ENCODE data around the gene FRMD4A.

The FRMD4A gene

GRCh38 chr10:13853854-13854253 is 476.9 kb downstream of the FRMD4A start:
- Histone ChIP-seq H3K36me3 (ENCODE audit: control insufficient read depth in 5 of 5, insufficient read depth in 5 of 5, low read length in 5 of 5) (peaks cover 11 to 36% (median 18%) of the 10 kb centered on the region in 5 donors), H3K27ac (ENCODE audit: low read depth, low read length) (peak overlapping the region; percentile 81), H3K4me3 (ENCODE audit: low read depth in 1 of 5, low read length in 5 of 5) (peak overlapping the region in 1 of 5 donors; percentile 6)

GRCh38 chr10:13852872-13853271 is 477.9 kb downstream of the FRMD4A start:
- Histone ChIP-seq H3K27ac (ENCODE audit: low read depth, low read length) (peak overlapping the region; percentile 81), H3K9ac (ENCODE audit: low read length in 5 of 5) (peak overlapping the region in 1 of 5 donors; percentile 6), H3K9me3 (ENCODE audit: control insufficient read depth in 5 of 5, low read length in 5 of 5) (no peaks in the 10 kb centered on the region), H3K4me1 (ENCODE audit: control insufficient read depth in 5 of 5, insufficient read depth in 5 of 5, low read length in 5 of 5) (peaks cover 8 to 46% (median 35%) of the 10 kb centered on the region in 5 donors), H3K27me3 (ENCODE audit: control insufficient read depth in 5 of 5, insufficient read depth in 4 of 5, low read length in 5 of 5) (no peaks in the 10 kb centered on the region), H3K4me3 (ENCODE audit: low read depth in 1 of 5, low read length in 5 of 5) (peak overlapping the region in 1 of 5 donors; percentile 2), H3K36me3 (ENCODE audit: control insufficient read depth in 5 of 5, insufficient read depth in 5 of 5, low read length in 5 of 5) (peaks cover 12 to 34% (median 17%) of the 10 kb centered on the region in 5 donors)

More at GRCh38 chr10:13853854-13854253, 476.9 kb downstream of the FRMD4A start:
- H3K9me3 ChIP-seq (ENCODE audit: control insufficient read depth in 5 of 5, low read length in 5 of 5) = no peaks in the 10 kb centered on the region
- peaks cover 4 to 42% (median 32%) of the 10 kb centered on the region in 5 donors for H3K4me1 ChIP-seq (ENCODE audit: control insufficient read depth in 5 of 5, insufficient read depth in 5 of 5, low read length in 5 of 5)
- no peak overlapping the region for H3K9ac ChIP-seq (ENCODE audit: low read length in 5 of 5)
- H3K27me3 ChIP-seq (ENCODE audit: control insufficient read depth in 5 of 5, insufficient read depth in 4 of 5, low read length in 5 of 5) = no peaks in the 10 kb centered on the region

- Histone ChIP-seq H3K4me1 (ENCODE audit: control insufficient read depth in 5 of 5, insufficient read depth in 5 of 5, low read length in 5 of 5) (peaks cover 12 to 53% (median 45%) of the 10 kb centered on the region in 5 donors), H3K9ac (ENCODE audit: low read length in 5 of 5) (peak overlapping the region in 1 of 5 donors; percentile 29), H3K27ac (ENCODE audit: low read depth, low read length) (peak overlapping the region; percentile 81)
These were observed 478.8 kb downstream of the FRMD4A start for GRCh38 chr10:13851906-13852305.

GRCh38 chr10:13848520-13849445 is 481.9 kb downstream of the FRMD4A start:
- Histone ChIP-seq H3K9me3 (ENCODE audit: control insufficient read depth in 5 of 5, low read length in 5 of 5) (no peaks in the 10 kb centered on the region), H3K27ac (ENCODE audit: low read depth, low read length) (peak overlapping the region; percentile 57), H3K9ac (ENCODE audit: low read length in 5 of 5) (no peak overlapping the region), H3K36me3 (ENCODE audit: control insufficient read depth in 5 of 5, insufficient read depth in 5 of 5, low read length in 5 of 5) (peaks cover 0 to 19% (median 8%) of the 10 kb centered on the region in 5 donors), H3K4me1 (ENCODE audit: control insufficient read depth in 5 of 5, insufficient read depth in 5 of 5, low read length in 5 of 5) (peaks cover 14 to 66% (median 51%) of the 10 kb centered on the region in 5 donors), H3K27me3 (ENCODE audit: control insufficient read depth in 5 of 5, insufficient read depth in 4 of 5, low read length in 5 of 5) (no peaks in the 10 kb centered on the region), H3K4me3 (ENCODE audit: low read depth in 1 of 5, low read length in 5 of 5) (no peak overlapping the region)

More at GRCh38 chr10:13851906-13852305, 478.8 kb downstream of the FRMD4A start:
- Histone ChIP-seq H3K27me3 (ENCODE audit: control insufficient read depth in 5 of 5, insufficient read depth in 4 of 5, low read length in 5 of 5) (no peaks in the 10 kb centered on the region), H3K36me3 (ENCODE audit: control insufficient read depth in 5 of 5, insufficient read depth in 5 of 5, low read length in 5 of 5) (peaks cover 4 to 31% (median 12%) of the 10 kb centered on the region in 5 donors), H3K4me3 (ENCODE audit: low read depth in 1 of 5, low read length in 5 of 5) (no peak overlapping the region), H3K9me3 (ENCODE audit: control insufficient read depth in 5 of 5, low read length in 5 of 5) (no peaks in the 10 kb centered on the region)

GRCh38 chr10:13847201-13847631 is 483.5 kb downstream of the FRMD4A start:
- Histone ChIP-seq H3K27me3 (ENCODE audit: control insufficient read depth in 5 of 5, insufficient read depth in 4 of 5, low read length in 5 of 5) (no peaks in the 10 kb centered on the region), H3K9ac (ENCODE audit: low read length in 5 of 5) (no peak overlapping the region), H3K36me3 (ENCODE audit: control insufficient read depth in 5 of 5, insufficient read depth in 5 of 5, low read length in 5 of 5) (peaks cover 0 to 19% (median 8%) of the 10 kb centered on the region in 5 donors), H3K4me3 (ENCODE audit: low read depth in 1 of 5, low read length in 5 of 5) (no peak overlapping the region), H3K4me1 (ENCODE audit: control insufficient read depth in 5 of 5, insufficient read depth in 5 of 5, low read length in 5 of 5) (peaks cover 12 to 65% (median 45%) of the 10 kb centered on the region in 5 donors), H3K27ac (ENCODE audit: low read depth, low read length) (no peak overlapping the region), H3K9me3 (ENCODE audit: control insufficient read depth in 5 of 5, low read length in 5 of 5) (no peaks in the 10 kb centered on the region)

GRCh38 chr10:13845897-13846296 is 484.8 kb downstream of the FRMD4A start:
- Histone ChIP-seq H3K4me1 (ENCODE audit: control insufficient read depth in 5 of 5, insufficient read depth in 5 of 5, low read length in 5 of 5) (peaks cover 14 to 66% (median 48%) of the 10 kb centered on the region in 5 donors), H3K36me3 (ENCODE audit: control insufficient read depth in 5 of 5, insufficient read depth in 5 of 5, low read length in 5 of 5) (peaks cover 0 to 19% (median 8%) of the 10 kb centered on the region in 5 donors), H3K27ac (ENCODE audit: low read depth, low read length) (peak overlapping the region; percentile 33), H3K9ac (ENCODE audit: low read length in 5 of 5) (no peak overlapping the region), H3K27me3 (ENCODE audit: control insufficient read depth in 5 of 5, insufficient read depth in 4 of 5, low read length in 5 of 5) (no peaks in the 10 kb centered on the region), H3K9me3 (ENCODE audit: control insufficient read depth in 5 of 5, low read length in 5 of 5) (no peaks in the 10 kb centered on the region), H3K4me3 (ENCODE audit: low read depth in 1 of 5, low read length in 5 of 5) (no peak overlapping the region)

GRCh38 chr10:13844651-13845050 is 486.1 kb downstream of the FRMD4A start:
- Histone ChIP-seq H3K4me3 (ENCODE audit: low read depth in 1 of 5, low read length in 5 of 5) (no peak overlapping the region), H3K36me3 (ENCODE audit: control insufficient read depth in 5 of 5, insufficient read depth in 5 of 5, low read length in 5 of 5) (peaks cover 0 to 14% (median 8%) of the 10 kb centered on the region in 5 donors), H3K27ac (ENCODE audit: low read depth, low read length) (peak overlapping the region; percentile 64), H3K9me3 (ENCODE audit: control insufficient read depth in 5 of 5, low read length in 5 of 5) (no peaks in the 10 kb centered on the region), H3K4me1 (ENCODE audit: control insufficient read depth in 5 of 5, insufficient read depth in 5 of 5, low read length in 5 of 5) (peaks cover 18 to 74% (median 56%) of the 10 kb centered on the region in 5 donors), H3K9ac (ENCODE audit: low read length in 5 of 5) (peak overlapping the region in 1 of 5 donors; percentile 28), H3K27me3 (ENCODE audit: control insufficient read depth in 5 of 5, insufficient read depth in 4 of 5, low read length in 5 of 5) (no peaks in the 10 kb centered on the region)

GRCh38 chr10:13842117-13842516 is 488.6 kb downstream of the FRMD4A start:
- no peak overlapping the region for H3K4me3 ChIP-seq (ENCODE audit: low read depth in 1 of 5, low read length in 5 of 5)
- H3K27me3 ChIP-seq (ENCODE audit: control insufficient read depth in 5 of 5, insufficient read depth in 4 of 5, low read length in 5 of 5) = no peaks in the 10 kb centered on the region
- peaks cover 18 to 74% (median 61%) of the 10 kb centered on the region in 5 donors for H3K4me1 ChIP-seq (ENCODE audit: control insufficient read depth in 5 of 5, insufficient read depth in 5 of 5, low read length in 5 of 5)
- H3K9me3 ChIP-seq (ENCODE audit: control insufficient read depth in 5 of 5, low read length in 5 of 5) = no peaks in the 10 kb centered on the region
- H3K27ac ChIP-seq (ENCODE audit: low read depth, low read length) = peak overlapping the region; percentile 21
- H3K36me3 ChIP-seq (ENCODE audit: control insufficient read depth in 5 of 5, insufficient read depth in 5 of 5, low read length in 5 of 5) = peaks cover 0 to 7% (median 4%) of the 10 kb centered on the region in 5 donors
- no peak overlapping the region for H3K9ac ChIP-seq (ENCODE audit: low read length in 5 of 5)

GRCh38 chr10:13840036-13840435 is 490.7 kb downstream of the FRMD4A start:
- Histone ChIP-seq H3K9me3 (ENCODE audit: control insufficient read depth in 5 of 5, low read length in 5 of 5) (no peaks in the 10 kb centered on the region), H3K27me3 (ENCODE audit: control insufficient read depth in 5 of 5, insufficient read depth in 4 of 5, low read length in 5 of 5) (no peaks in the 10 kb centered on the region), H3K36me3 (ENCODE audit: control insufficient read depth in 5 of 5, insufficient read depth in 5 of 5, low read length in 5 of 5) (peaks cover 0 to 3% (median under 1%) of the 10 kb centered on the region in 5 donors), H3K4me3 (ENCODE audit: low read depth in 1 of 5, low read length in 5 of 5) (peak overlapping the region in 1 of 5 donors; percentile 9), H3K27ac (ENCODE audit: low read depth, low read length) (peak overlapping the region; percentile 75), H3K9ac (ENCODE audit: low read length in 5 of 5) (peak overlapping the region in 1 of 5 donors; percentile 56), H3K4me1 (ENCODE audit: control insufficient read depth in 5 of 5, insufficient read depth in 5 of 5, low read length in 5 of 5) (peaks cover 25 to 80% (median 67%) of the 10 kb centered on the region in 5 donors)
